SHP77 treated with DMSO at 0.1 percent for 48 hours (cell line): Measurements from ENCODE around the gene BATF.
"Not testable (repeated sequence)": the region's sequence is repeated elsewhere in the genome, so short reads cannot be mapped to it uniquely, and the experiment has no call there.

Experiments
- DNase-seq: peaks from one replicate; lab custom pipeline; 2025; lab: John Stamatoyannopoulos, UW

The BATF gene, protein sequence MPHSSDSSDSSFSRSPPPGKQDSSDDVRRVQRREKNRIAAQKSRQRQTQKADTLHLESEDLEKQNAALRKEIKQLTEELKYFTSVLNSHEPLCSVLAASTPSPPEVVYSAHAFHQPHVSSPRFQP

DNA sequence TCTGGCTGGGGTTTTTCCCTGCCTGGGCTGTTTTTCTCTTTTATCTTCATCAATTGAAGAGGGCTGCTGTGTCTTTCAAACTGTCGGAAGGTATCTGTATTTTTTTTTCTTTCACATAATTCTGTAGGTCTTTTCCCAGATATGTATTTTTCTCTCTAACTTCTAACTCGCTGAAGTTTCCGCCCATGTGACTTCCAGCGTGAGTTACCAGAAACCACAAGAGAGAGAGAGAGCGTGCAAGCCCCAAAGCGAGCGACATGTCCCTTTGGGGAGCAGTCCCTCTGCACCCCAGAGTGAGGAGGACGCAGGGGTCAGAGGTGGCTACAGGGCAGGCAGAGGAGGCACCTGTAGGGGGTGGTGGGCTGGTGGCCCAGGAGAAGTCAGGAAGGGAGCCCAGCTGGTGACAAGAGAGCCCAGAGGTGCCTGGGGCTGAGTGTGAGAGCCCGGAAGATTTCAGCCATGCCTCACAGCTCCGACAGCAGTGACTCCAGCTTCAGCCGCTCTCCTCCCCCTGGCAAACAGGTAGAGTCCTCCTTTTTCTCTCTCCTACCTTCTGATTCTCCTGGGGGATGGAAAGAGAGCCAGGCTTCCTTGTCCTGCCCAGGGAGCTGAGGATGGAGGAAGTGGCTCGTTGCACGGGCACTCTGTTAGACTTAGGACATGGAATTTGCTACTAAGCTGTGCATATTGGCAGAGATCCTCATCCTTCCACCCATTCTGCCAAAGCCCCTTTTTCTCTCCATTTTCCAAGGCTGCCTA lies at the start of gene BATF:
TSS of gene BATF (plus strand) at position 246 of the 759 bp plus-strand sequence. CDS start at position 460, 214 bp downstream.
- no peak for DNase-seq

- not testable (repeated sequence) for DNase-seq
Measured at GRCh38 chr14:75474127-75474526, 48.1 kb upstream of the BATF start.

GRCh38 chr14:75476274-75476995 lies 45.8 kb upstream of the BATF start:
- DNase-seq: peak; percentile 41

- DNase-seq: no peak
Measured at GRCh38 chr14:75477881-75478280, 44.4 kb upstream of the BATF start.

DNA sequence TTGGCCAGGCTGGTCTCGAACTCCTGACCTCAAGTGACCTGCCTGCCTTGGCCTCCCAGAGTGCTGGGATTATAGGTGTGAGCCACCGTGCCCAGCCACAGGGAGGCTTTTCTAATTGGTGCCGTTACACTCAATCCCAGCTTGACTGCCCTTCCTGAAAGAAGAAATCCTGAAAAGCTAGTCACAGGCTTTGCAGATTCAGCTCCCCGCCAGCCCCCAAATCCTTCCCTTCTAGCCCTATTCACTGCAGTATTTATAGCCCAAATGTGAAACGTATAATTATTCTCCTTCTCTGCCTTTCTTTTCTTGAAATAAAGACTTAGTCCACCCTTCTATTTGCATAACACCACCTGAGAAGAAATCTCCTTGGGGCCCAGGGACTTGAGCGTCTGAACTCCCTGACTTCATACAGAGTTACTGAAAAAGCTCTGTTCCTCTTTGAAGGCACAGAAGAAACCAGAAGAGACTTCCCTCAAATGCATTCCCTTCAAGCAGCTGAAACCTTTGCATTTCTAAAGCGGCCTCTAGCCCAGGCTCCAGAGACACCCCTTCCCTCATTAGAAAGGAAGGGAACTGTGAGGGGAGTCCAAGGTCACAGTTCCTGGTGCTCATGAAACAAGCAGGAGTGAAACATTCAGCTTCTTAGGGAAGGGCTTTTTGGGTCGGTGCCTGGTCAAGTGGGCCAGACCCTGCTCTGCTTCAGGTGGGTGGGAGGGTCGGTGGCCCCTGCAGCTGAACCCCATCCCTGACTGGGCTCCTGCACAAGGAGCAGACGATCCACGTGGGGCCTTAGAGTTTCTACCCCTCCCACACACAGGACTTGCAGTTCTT lies 42.3 kb upstream of the BATF start:
- no peak for DNase-seq

- DNase-seq: no peak
Measured at GRCh38 chr14:75482366-75482765, 39.9 kb upstream of the BATF start.

DNA sequence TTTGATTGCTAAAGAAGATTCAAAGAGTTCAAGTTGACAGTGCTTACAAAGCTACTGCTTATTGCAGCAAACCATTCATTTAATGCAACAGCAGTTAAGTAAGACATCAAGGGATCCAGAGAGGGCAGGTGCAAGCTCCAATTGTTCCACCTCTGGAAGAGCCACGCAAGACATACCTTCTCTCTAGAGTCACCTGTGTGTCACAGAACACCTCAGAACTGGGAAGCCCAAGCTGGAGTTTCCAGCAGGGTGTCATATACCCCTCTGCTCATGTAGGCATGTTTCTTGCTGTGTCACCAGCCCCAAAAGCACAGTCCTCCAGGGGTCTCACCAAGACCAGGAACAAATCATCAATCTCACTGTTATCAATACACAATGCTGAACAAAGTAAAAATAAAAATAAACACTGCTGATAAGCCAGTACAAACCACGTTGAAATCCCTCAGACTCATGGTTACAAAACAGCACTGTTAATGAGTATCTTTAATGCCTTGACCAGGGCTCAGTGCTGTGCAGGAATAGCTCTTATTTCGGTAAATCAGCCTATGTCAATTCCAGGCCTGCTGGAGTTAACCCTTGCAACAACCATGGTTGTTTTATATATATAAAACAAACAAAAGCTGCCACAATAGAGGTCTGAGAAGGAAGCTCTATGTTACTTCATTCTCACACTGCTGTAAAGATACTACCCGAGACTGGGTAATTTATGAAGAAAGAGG lies 37.4 kb upstream of the BATF start:
- no peak for DNase-seq

- DNase-seq: no peak
Measured at GRCh38 chr14:75486318-75486717, 36.0 kb upstream of the BATF start.

GRCh38 chr14:75487155-75487671 lies 35.1 kb upstream of the BATF start:
- DNase-seq: no peak

- DNase-seq: no peak
Measured at GRCh38 chr14:75489480-75489837, 32.8 kb upstream of the BATF start.

DNA sequence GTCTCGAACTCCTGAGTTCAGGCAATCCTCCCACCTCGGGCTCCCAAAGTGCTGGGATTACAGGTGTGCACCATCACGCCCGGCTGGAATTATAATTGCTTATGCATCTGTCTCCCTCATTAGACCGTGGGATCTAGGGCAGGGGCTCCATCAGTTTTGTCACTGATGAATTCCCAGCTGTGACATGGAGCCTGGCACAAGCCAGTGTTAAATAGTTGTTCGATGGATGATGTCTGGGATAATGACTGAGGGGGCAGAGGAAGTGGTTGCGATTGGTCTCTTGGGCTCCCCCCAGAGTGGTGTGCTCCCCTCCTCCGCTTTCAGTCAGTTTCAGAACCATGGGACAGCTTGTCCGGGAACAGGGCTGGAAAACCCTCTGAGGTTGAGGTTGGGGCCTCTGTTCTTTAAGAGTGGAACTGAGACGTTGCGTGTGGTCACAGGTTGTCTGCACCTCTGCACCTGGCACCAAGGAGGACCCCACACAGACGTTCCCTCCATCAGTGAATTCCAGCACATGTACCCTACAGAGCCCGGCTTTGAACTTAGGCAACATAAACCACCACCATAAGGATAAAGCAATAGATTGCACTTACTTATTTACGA lies 30.8 kb upstream of the BATF start:
- no peak for DNase-seq

GRCh38 chr14:75492832-75493591 lies 29.3 kb upstream of the BATF start:
- DNase-seq: no peak

DNA sequence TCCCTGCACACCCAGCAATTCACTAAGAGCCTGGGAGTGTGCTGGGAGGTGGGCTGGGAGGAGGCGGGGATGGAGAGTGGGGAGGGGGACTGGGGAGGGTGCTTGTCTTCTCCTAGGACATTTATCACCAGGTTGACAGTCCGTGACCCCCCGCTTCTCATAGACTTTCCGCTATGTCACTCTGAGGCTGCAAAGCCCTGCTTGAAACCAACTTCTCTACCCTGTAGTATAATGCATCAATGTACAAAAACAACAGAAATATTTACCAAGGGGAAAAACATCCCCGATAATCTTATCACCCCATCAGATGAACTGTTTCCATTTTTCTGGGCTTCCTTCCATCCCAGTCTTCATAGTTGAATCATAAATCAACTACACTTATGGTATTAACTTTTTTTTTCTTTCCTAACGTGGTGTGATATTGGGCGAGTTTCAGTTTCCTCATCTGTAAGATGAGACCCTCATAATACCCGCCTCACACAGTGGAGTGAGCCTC lies 28.6 kb upstream of the BATF start:
- DNase-seq: no peak

- no peak for DNase-seq
Measured at GRCh38 chr14:75494896-75495295, 27.4 kb upstream of the BATF start.

DNA sequence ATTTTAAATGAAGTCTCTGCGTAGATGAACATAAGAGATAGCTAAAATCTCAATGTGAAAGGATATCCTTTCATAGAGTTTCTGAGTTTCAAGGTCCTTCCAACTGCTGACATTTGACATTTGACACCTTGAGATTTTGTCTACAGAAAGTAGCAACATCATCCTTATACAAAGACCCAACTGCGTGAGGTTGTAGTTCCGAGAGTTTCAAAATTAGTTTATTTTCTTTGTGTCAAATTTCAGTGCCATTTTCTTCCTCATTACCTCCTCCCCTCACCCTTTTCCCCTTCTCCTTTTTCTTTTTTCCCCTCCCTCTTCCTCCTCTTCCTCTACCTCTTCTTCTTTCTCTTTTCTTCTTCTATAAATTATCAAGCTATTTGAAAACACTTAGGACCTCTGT lies 26.9 kb upstream of the BATF start:
- no peak for DNase-seq

- DNase-seq: no peak
Measured at GRCh38 chr14:75495882-75496281, 26.4 kb upstream of the BATF start.

DNA sequence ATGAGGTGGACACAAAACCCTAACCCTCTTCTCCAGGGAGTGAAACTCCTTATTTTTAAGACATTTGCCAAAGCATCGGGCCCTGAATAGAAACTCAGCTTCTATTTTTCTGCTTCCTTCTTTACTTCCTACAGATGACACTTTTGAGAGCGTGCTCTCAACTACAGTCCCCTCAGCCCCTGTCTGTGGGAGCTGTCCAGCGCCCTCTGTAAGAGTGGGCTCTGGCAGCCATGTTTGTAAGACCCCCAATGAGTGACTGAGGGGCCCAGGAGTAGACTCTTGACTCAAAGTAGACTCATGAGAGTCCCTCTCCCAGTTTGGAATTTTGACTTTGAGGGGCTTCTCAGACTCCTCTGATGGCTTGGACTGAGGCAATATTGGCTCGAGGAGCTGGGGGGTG lies 25.5 kb upstream of the BATF start:
- no peak for DNase-seq

GRCh38 chr14:75497191-75497590 lies 25.1 kb upstream of the BATF start:
- DNase-seq: no peak

GRCh38 chr14:75497701-75498100 lies 24.6 kb upstream of the BATF start:
- no peak for DNase-seq
